ENCODE results near the gene ASAP3. TPM values are rescaled to one million over a fixed set of nuclear protein-coding genes. Genes with fewer than 3 reads are reported as not detected.
A peak's percentile ranks its signal among the peaks of the same experiment; 100 is the strongest.

ASAP3 gene
- total RNA-seq, 1 experiment from 2014 or later: 17.9 TPM

GRCh38 chr1:23453455-23454000 lies 30.5 kb downstream of the ASAP3 start:
- intact Hi-C loops (cut with micrococcal nuclease; ENCODE audit: unreplicated experiment): no loop called here
- CTCF ChIA-PET: no interaction called here
- H3K4me1 ChIP-seq (ENCODE audit: control insufficient read depth, insufficient read depth, low read length): no peaks in the 10 kb centered on the region
- BruUV-seq (replicated peaks): no TSS peak
- POLR2A ChIA-PET: no interaction called here
- H3K36me3 ChIP-seq (ENCODE audit: control insufficient read depth, insufficient read depth, low read length): no peaks in the 10 kb centered on the region
- H3K27me3 ChIP-seq (ENCODE audit: control insufficient read depth, insufficient read depth, low read length): no peaks in the 10 kb centered on the region
- ATAC-seq (no peak), DNase-seq (ENCODE audit: low read depth, low spot score) (no peak)
- H3K27ac ChIP-seq (ENCODE audit: low read length): no peak overlapping the region
- H3K9me3 ChIP-seq (ENCODE audit: control insufficient read depth, insufficient read depth, low read depth, low read length): no peaks in the 10 kb centered on the region
- TF ChIP-seq, protein P1, sequence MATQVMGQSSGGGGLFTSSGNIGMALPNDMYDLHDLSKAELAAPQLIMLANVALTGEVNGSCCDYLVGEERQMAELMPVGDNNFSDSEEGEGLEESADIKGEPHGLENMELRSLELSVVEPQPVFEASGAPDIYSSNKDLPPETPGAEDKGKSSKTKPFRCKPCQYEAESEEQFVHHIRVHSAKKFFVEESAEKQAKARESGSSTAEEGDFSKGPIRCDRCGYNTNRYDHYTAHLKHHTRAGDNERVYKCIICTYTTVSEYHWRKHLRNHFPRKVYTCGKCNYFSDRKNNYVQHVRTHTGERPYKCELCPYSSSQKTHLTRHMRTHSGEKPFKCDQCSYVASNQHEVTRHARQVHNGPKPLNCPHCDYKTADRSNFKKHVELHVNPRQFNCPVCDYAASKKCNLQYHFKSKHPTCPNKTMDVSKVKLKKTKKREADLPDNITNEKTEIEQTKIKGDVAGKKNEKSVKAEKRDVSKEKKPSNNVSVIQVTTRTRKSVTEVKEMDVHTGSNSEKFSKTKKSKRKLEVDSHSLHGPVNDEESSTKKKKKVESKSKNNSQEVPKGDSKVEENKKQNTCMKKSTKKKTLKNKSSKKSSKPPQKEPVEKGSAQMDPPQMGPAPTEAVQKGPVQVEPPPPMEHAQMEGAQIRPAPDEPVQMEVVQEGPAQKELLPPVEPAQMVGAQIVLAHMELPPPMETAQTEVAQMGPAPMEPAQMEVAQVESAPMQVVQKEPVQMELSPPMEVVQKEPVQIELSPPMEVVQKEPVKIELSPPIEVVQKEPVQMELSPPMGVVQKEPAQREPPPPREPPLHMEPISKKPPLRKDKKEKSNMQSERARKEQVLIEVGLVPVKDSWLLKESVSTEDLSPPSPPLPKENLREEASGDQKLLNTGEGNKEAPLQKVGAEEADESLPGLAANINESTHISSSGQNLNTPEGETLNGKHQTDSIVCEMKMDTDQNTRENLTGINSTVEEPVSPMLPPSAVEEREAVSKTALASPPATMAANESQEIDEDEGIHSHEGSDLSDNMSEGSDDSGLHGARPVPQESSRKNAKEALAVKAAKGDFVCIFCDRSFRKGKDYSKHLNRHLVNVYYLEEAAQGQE (IDR thresholded peaks at IDR 0.05; ENCODE audit: insufficient read depth in 1 of 2, low read depth in 2 of 2, low read length in 1 of 2): no peak
- TF ChIP-seq TCF7L2 (IDR thresholded peaks at IDR 0.05; ENCODE audit: low read depth, low read length) (no peak), CTCF (IDR thresholded peaks at IDR 0.05) (no peak), SIN3A (IDR thresholded peaks at IDR 0.05; ENCODE audit: borderline replicate concordance, insufficient read depth, low read depth, low read length) (no peak), POLR2AphosphoS5 (IDR thresholded peaks at IDR 0.05; ENCODE audit: low read depth, low read length) (no peak)
- in situ Hi-C loops (cut with HindIII; ENCODE audit: low pct_unique_long_range_greater_than_20kb, low sequenced_read_pairs): no loop called here
- H3K4me3 ChIP-seq (ENCODE audit: low read depth in 2 of 2, low read length in 2 of 2): no peak overlapping the region

DNA sequence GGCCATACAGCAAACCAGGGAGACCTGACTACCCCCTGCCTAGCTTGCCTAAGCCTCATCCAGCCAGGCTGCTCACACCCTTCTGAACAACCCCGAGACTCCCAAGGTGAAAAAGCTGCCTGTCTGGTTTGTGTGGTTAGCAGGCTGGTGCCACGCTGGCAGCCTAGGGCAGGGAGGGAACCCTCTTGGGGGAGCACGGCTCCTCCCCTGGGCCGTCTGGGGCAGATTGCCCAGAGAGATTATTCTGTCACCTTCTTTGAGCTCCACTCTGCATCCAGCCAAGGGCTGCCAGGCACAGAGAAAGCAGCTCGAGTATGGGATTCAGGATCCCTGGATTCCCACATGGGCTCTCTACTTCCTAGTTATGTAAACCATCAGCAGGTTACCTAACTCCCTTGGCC lies 32.0 kb downstream of the ASAP3 start:
- no peaks in the 10 kb centered on the region for H3K36me3 ChIP-seq (ENCODE audit: control insufficient read depth, insufficient read depth, low read length)
- no peaks in the 10 kb centered on the region for H3K4me1 ChIP-seq (ENCODE audit: control insufficient read depth, insufficient read depth, low read length)
- no peaks in the 10 kb centered on the region for H3K9me3 ChIP-seq (ENCODE audit: control insufficient read depth, insufficient read depth, low read depth, low read length)
- ATAC-seq (peak; percentile 25; the same call in 1 of the 2 replicates), DNase-seq (ENCODE audit: low read depth, low spot score) (no peak)
- ChIA-PET CTCF (no interaction called here), POLR2A (interaction anchor here (0.6 kb wide), 1 partner anchor 108 kb away, joined by 10 read pairs; the partner anchor contains the start of gene HNRNPR)
- intact Hi-C loops (cut with micrococcal nuclease; ENCODE audit: unreplicated experiment): no loop called here
- no TSS peak for BruUV-seq (replicated peaks)
- in situ Hi-C loops (cut with HindIII; ENCODE audit: low pct_unique_long_range_greater_than_20kb, low sequenced_read_pairs): no loop called here
- H3K4me3 ChIP-seq (ENCODE audit: low read depth in 2 of 2, low read length in 2 of 2): no peak overlapping the region
- H3K27ac ChIP-seq (ENCODE audit: low read length): no peak overlapping the region
- TF ChIP-seq TCF7L2 (IDR thresholded peaks at IDR 0.05; ENCODE audit: low read depth, low read length): no peak
- TF ChIP-seq, protein P1 (IDR thresholded peaks at IDR 0.05; ENCODE audit: insufficient read depth in 1 of 2, low read depth in 2 of 2, low read length in 1 of 2): no peak
- TF ChIP-seq POLR2AphosphoS5 (IDR thresholded peaks at IDR 0.05; ENCODE audit: low read depth, low read length): no peak
- TF ChIP-seq CTCF (IDR thresholded peaks at IDR 0.05): no peak
- H3K27me3 ChIP-seq (ENCODE audit: control insufficient read depth, insufficient read depth, low read length): no peaks in the 10 kb centered on the region

Data from Panc1 (cell line).